Measurements from ENCODE around the gene IGSF1. TPM values are rescaled to one million over a fixed set of nuclear protein-coding genes. Genes with fewer than 3 reads are reported as not detected.

IGSF1 gene
- under 1 TPM in 1 of 4 donors, not detected in 3; 0.76 TPM for total RNA-seq

DNA sequence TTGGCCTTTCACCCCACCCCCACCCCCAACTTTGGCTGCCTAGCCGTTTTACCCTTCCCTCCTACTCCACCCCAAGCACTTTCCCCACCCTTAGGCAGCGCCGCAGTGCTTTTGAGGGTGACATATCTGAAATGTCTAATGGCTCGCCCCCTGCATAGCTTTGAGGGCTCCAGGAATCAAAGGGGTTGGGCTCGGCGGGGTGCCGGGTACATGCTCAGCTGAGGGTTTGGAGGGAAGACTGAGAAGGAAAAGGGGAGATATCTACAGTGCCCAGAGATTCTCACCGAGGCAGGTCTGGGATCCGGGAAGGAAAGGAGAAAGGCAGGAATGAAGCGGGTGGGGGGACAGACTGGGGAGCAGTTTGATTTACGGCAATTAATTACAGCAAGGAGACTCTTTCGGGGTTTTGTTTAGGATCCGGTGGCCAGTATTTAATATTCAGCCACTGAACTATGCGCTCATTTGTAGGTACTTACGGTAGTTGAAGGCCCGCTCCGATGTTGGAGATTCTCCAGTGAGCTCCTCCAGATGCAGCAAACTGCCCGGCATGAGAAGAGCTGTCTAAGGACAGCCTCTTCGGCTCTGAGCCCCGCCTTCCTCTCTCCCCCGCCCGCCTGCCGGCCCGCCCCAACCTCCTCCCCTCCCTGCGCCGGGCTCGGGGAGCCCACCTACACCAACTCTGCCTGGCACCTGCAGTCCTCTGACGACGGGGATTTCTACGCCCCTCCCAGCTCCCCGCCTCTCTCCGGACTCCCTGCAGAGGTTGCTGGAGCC, at the start of gene IGSF1:
TSS of gene IGSF1 (minus strand) at position 569 of the 774 bp plus-strand sequence. CDS start 2,632 bp downstream, outside the sequence.
- DNase-seq: no peak
- 3 to 31% methylated on average over 7 to 16 of the region's 32 CpGs for WGBS, 2 donors

DNA sequence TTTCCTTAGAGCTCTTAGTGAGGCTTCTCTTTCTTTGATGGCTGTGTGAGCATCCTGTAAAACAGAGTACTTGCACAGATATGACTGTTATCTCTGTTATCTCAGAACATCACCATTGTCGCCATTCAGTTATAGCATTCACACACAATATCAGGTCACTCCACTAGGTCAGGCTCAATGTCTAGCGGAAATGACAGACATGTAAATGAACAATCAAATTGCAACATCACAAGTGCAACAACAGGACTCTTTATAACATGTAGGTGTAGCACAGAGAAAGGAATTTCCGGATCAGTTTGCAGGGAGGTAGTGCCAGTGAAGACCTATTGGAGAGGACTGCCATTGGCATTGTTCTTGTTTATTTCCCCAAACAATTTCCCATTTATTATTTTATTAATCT, 43.2 kb upstream of the IGSF1 start:
- DNase-seq: no peak
- WGBS, 2 donors: 82 to 93% methylated on average over 2 to 3 of the region's 3 CpGs
- no peaks in the 10 kb centered on the region for H3K4me1 ChIP-seq
- TF ChIP-seq CTCF (IDR thresholded peaks at IDR 0.05) (no peak), POLR2A (IDR thresholded peaks at IDR 0.05) (no peak)
- H3K4me3 ChIP-seq: no peak overlapping the region
- no peak overlapping the region for H3K27ac ChIP-seq
- no peaks in the 10 kb centered on the region for H3K9me3 ChIP-seq
- H3K27me3 ChIP-seq: peaks cover 0 to 1% (median 0%) of the 10 kb centered on the region in 4 donors
- H3K36me3 ChIP-seq: no peaks in the 10 kb centered on the region
- intact Hi-C loops (cut with DNase I): no loop called here

More for the DNA sequence above, at the start of gene IGSF1:
- no peaks in the 10 kb centered on the region for H3K9me3 ChIP-seq
- H3K36me3 ChIP-seq: no peaks in the 10 kb centered on the region
- intact Hi-C loops (cut with DNase I): no loop called here
- H3K4me1 ChIP-seq: peaks cover 0 to 6% (median 0%) of the 10 kb centered on the region in 3 donors
- H3K4me3 ChIP-seq: peak within 1 kb of the TSS in 3 of 4 donors; percentile 10 to 40 (median 25)
- no peaks in the 10 kb centered on the region for H3K27me3 ChIP-seq
- TF ChIP-seq CTCF (IDR thresholded peaks at IDR 0.05) (no peak), POLR2A (IDR thresholded peaks at IDR 0.05) (no peak)
- H3K27ac ChIP-seq: no peak within 1 kb of the TSS

DNA sequence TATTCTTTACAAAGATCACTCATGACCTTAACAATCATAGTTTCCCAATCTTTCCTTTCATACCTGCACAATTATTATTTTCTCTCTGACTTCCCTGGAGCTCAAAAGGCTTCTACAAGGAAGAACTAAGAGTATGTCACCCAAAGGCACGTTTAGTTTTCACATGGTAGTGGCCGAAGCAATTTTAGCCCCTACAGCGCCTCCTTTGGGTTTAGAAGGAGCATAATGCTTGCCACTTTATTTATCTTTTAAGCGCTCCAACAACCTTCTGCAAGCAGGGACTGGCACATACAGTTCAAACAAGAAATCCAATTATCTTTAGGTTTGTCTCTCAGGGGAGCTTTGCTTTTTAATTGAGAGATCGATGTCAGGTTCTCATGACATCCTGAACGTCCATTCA, 42.0 kb upstream of the IGSF1 start:
- Histone ChIP-seq H3K36me3 (no peaks in the 10 kb centered on the region), H3K9me3 (no peaks in the 10 kb centered on the region), H3K4me3 (no peak overlapping the region), H3K27ac (no peak overlapping the region), H3K27me3 (no peaks in the 10 kb centered on the region), H3K4me1 (no peaks in the 10 kb centered on the region)
- no peak for DNase-seq
- intact Hi-C loops (cut with DNase I): no loop called here
- no peak for TF ChIP-seq POLR2A (IDR thresholded peaks at IDR 0.05)
- TF ChIP-seq CTCF (IDR thresholded peaks at IDR 0.05): no peak
- 35 to 47% methylated on average over 3 to 6 of the region's 6 CpGs for WGBS, 2 donors

DNA sequence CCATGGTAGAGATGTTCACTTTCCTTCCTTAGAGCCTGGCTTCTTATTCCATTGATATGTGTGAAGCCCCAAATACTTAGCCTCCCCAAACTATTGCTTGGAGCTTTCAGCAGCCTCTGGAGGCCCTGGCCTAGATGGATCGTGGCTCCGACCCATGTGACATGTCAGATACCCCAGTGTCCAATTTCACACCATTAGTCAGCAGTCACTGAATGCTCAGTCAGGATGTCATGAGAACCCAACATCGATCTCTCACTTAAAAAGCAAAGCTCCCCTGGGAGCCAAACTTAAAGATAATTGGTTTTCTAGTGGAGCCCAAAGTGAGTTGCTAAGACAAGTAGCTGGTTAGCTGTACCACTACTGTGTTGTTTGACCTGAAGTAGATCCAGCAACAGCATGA, 41.6 kb upstream of the IGSF1 start:
- H3K27me3 ChIP-seq: no peaks in the 10 kb centered on the region
- no peaks in the 10 kb centered on the region for H3K36me3 ChIP-seq
- H3K4me1 ChIP-seq: no peaks in the 10 kb centered on the region
- H3K9me3 ChIP-seq: no peaks in the 10 kb centered on the region
- no peak overlapping the region for H3K4me3 ChIP-seq
- TF ChIP-seq POLR2A (IDR thresholded peaks at IDR 0.05) (no peak), CTCF (IDR thresholded peaks at IDR 0.05) (no peak)
- WGBS, 2 donors: 63% methylated on average over 3 of the region's 3 CpGs; no CpG with 5 or more reads in 1 of the 2 donors
- DNase-seq: no peak
- H3K27ac ChIP-seq: no peak overlapping the region
- intact Hi-C loops (cut with DNase I): no loop called here

GRCh38 chrX:131322651-131323050, 33.5 kb upstream of the IGSF1 start:
- TF ChIP-seq CTCF (IDR thresholded peaks at IDR 0.05) (no peak), POLR2A (IDR thresholded peaks at IDR 0.05) (no peak)
- Histone ChIP-seq H3K36me3 (no peaks in the 10 kb centered on the region), H3K4me3 (no peak overlapping the region), H3K27ac (no peak overlapping the region), H3K27me3 (no peaks in the 10 kb centered on the region), H3K4me1 (no peaks in the 10 kb centered on the region), H3K9me3 (no peaks in the 10 kb centered on the region)
- intact Hi-C loops (cut with DNase I): no loop called here
- 33% methylated on average over 3 of the region's 3 CpGs for WGBS, 2 donors
- no peak for DNase-seq

All from esophagus squamous epithelium (tissue), 5 donors.